ENCODE results near the gene MEIOSIN.

MEIOSIN gene

DNA sequence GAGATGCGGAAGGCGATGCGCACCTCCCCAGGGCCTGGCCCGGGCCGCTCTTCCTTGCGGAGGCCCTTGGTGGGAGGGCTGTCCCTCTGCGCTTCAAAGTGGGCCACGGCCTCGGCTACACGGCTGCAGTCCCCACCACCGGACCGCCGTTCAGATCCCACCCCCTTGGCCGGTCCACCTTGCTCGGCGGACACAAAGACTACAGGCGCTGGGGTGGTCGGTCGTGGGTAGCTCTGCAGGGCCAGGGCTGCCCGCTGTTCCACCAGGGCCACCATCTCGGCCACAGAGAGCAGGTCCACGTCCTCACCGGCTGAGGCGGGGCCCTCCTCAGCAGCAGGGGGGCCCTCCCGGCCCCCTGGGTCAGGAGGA lies 20.6 kb upstream of the MEIOSIN start:
- DNase-seq (ENCODE audit: low spot score), result no peak
- Histone ChIP-seq H2BK12ac (ENCODE audit: low read length) (no peak overlapping the region), H2BK5ac (ENCODE audit: low read length) (peak overlapping the region; percentile 44), H3K36me3 (replicated peaks in 1 of 2; ENCODE audit: control insufficient read depth in 2 of 2, insufficient read depth in 2 of 2, low read length in 2 of 2) (peaks cover 15 to 45% of the 10 kb centered on the region in 2 donors), H2BK120ac (ENCODE audit: low read depth, low read length) (no peak overlapping the region), H3K4me1 (ENCODE audit: control insufficient read depth in 2 of 2, insufficient read depth in 1 of 2, low read depth in 1 of 2, low read length in 2 of 2) (peaks cover 3 to 9% of the 10 kb centered on the region in 2 donors), H2AFZ (ENCODE audit: low read length) (no peak overlapping the region), H3K4me2 (ENCODE audit: insufficient read depth, low read length, poor library complexity, severe bottlenecking) (no peak overlapping the region), H2AK5ac (ENCODE audit: low read depth, low read length) (no peak overlapping the region), H3K79me1 (ENCODE audit: low read depth, low read length) (peaks cover 20% of the 10 kb centered on the region), H3K9me3 (replicated peaks in 1 of 2; ENCODE audit: control insufficient read depth in 2 of 2, insufficient read depth in 1 of 2, low read depth in 1 of 2, low read length in 2 of 2) (peaks cover 0 to 2% of the 10 kb centered on the region in 2 donors), H4K8ac (ENCODE audit: low read depth, low read length) (no peak overlapping the region), H4K91ac (ENCODE audit: low read depth, low read length, poor library complexity) (no peak overlapping the region), H3K18ac (ENCODE audit: low read length) (no peak overlapping the region), H3K27me3 (ENCODE audit: control insufficient read depth in 3 of 3, insufficient read depth in 3 of 3, low read depth in 1 of 3, low read length in 3 of 3) (no peaks in the 10 kb centered on the region), H3K27ac (replicated peaks; ENCODE audit: low read length) (no peak overlapping the region), H3K9ac (ENCODE audit: low read depth, low read length, poor library complexity) (no peak overlapping the region), H3K23ac (ENCODE audit: low read depth, low read length, poor library complexity) (no peak overlapping the region), H2BK15ac (ENCODE audit: low read length) (no peak overlapping the region), H3K14ac (ENCODE audit: low read length) (no peak overlapping the region), H3K4me3 (ENCODE audit: low read length in 2 of 2) (no peak overlapping the region), H3K4ac (ENCODE audit: low read length) (peak overlapping the region; percentile 23)
- no CpG with 5 or more reads among the region's 25 CpGs for WGBS, 2 donors (ENCODE audit: extremely low coverage in 2 of 2, insufficient read length in 2 of 2, insufficient replicate concordance in 1 of 2)

DNA sequence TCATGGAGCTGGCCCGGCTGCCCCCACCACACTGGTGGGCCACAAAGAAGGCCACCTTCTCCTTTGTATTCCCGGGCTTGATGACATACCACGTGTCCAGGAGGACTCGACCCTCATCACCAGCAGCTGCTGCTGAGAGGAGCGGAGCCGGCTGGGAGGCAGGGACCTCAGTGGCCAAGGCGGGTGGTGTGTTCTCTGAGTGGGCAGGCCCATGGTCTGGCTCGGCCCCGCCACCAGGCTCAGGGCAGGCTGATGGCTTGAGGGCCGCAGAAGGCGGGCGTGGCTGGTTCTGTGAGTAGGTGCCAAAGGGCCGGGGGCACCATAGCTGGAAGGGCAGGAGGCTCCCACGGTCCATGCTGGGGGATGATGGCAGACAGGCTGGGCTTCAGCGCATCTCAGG lies 20.1 kb upstream of the MEIOSIN start:
- H3K4ac ChIP-seq (ENCODE audit: low read length), result no peak overlapping the region
- H4K91ac ChIP-seq (ENCODE audit: low read depth, low read length, poor library complexity), result no peak overlapping the region
- no peak overlapping the region for H2BK120ac ChIP-seq (ENCODE audit: low read depth, low read length)
- DNase-seq (ENCODE audit: low spot score), result no peak
- peaks cover 7 to 13% of the 10 kb centered on the region in 2 donors for H3K4me1 ChIP-seq (ENCODE audit: control insufficient read depth in 2 of 2, insufficient read depth in 1 of 2, low read depth in 1 of 2, low read length in 2 of 2)
- H3K27ac ChIP-seq (replicated peaks; ENCODE audit: low read length), result no peak overlapping the region
- H2AFZ ChIP-seq (ENCODE audit: low read length), result no peak overlapping the region
- no peak overlapping the region for H3K14ac ChIP-seq (ENCODE audit: low read length)
- H3K18ac ChIP-seq (ENCODE audit: low read length), result no peak overlapping the region
- H3K9ac ChIP-seq (ENCODE audit: low read depth, low read length, poor library complexity), result no peak overlapping the region
- no peak overlapping the region for H3K4me2 ChIP-seq (ENCODE audit: insufficient read depth, low read length, poor library complexity, severe bottlenecking)
- no peak overlapping the region for H4K8ac ChIP-seq (ENCODE audit: low read depth, low read length)
- no peak overlapping the region for H2BK15ac ChIP-seq (ENCODE audit: low read length)
- no peak overlapping the region for H2AK5ac ChIP-seq (ENCODE audit: low read depth, low read length)
- no peak overlapping the region for H3K23ac ChIP-seq (ENCODE audit: low read depth, low read length, poor library complexity)
- WGBS, 2 donors (ENCODE audit: extremely low coverage in 2 of 2, insufficient read length in 2 of 2, insufficient replicate concordance in 1 of 2), result no CpG with 5 or more reads among the region's 15 CpGs
- peak overlapping the region; percentile 44 for H2BK5ac ChIP-seq (ENCODE audit: low read length)
- H3K4me3 ChIP-seq (ENCODE audit: low read length in 2 of 2), result no peak overlapping the region
- no peak overlapping the region for H2BK12ac ChIP-seq (ENCODE audit: low read length)
- peaks cover 15 to 44% of the 10 kb centered on the region in 2 donors for H3K36me3 ChIP-seq (replicated peaks in 1 of 2; ENCODE audit: control insufficient read depth in 2 of 2, insufficient read depth in 2 of 2, low read length in 2 of 2)
- H3K79me1 ChIP-seq (ENCODE audit: low read depth, low read length), result peaks cover 20% of the 10 kb centered on the region
- no peaks in the 10 kb centered on the region for H3K27me3 ChIP-seq (ENCODE audit: control insufficient read depth in 3 of 3, insufficient read depth in 3 of 3, low read depth in 1 of 3, low read length in 3 of 3)
- peaks cover 0 to 2% of the 10 kb centered on the region in 2 donors for H3K9me3 ChIP-seq (replicated peaks in 1 of 2; ENCODE audit: control insufficient read depth in 2 of 2, insufficient read depth in 1 of 2, low read depth in 1 of 2, low read length in 2 of 2)

DNA sequence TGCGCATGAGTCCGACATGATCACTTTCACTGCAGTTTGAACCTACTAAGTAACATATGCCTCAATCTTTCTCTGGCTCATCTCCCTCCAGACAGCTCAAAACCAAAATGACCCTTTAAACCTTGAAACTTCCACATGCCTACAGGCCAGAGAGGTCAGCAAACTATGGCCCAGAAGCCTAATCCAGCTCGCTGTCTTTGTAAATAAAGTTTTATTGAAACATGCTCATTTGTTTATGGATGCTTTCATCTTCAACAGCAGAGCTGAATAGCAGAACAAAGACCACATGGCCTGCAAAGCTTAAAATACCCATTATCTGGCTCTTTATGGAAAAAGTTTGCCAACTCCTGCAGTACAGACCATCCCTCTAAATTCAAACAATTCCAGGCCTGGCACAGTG lies 18.1 kb upstream of the MEIOSIN start:
- Histone ChIP-seq H2BK5ac (ENCODE audit: low read length) (no peak overlapping the region), H4K91ac (ENCODE audit: low read depth, low read length, poor library complexity) (no peak overlapping the region), H3K9ac (ENCODE audit: low read depth, low read length, poor library complexity) (no peak overlapping the region), H3K23ac (ENCODE audit: low read depth, low read length, poor library complexity) (no peak overlapping the region), H3K36me3 (replicated peaks in 1 of 2; ENCODE audit: control insufficient read depth in 2 of 2, insufficient read depth in 2 of 2, low read length in 2 of 2) (peaks cover 11 to 45% of the 10 kb centered on the region in 2 donors), H3K4me3 (ENCODE audit: low read length in 2 of 2) (no peak overlapping the region), H4K8ac (ENCODE audit: low read depth, low read length) (no peak overlapping the region), H3K18ac (ENCODE audit: low read length) (no peak overlapping the region), H3K9me3 (replicated peaks in 1 of 2; ENCODE audit: control insufficient read depth in 2 of 2, insufficient read depth in 1 of 2, low read depth in 1 of 2, low read length in 2 of 2) (peaks cover 0 to 2% of the 10 kb centered on the region in 2 donors), H2BK15ac (ENCODE audit: low read length) (no peak overlapping the region), H3K4me1 (ENCODE audit: control insufficient read depth in 2 of 2, insufficient read depth in 1 of 2, low read depth in 1 of 2, low read length in 2 of 2) (peaks cover 10 to 16% of the 10 kb centered on the region in 2 donors), H3K27ac (replicated peaks; ENCODE audit: low read length) (no peak overlapping the region), H2AFZ (ENCODE audit: low read length) (no peak overlapping the region), H3K79me1 (ENCODE audit: low read depth, low read length) (peaks cover 21% of the 10 kb centered on the region), H3K27me3 (ENCODE audit: control insufficient read depth in 3 of 3, insufficient read depth in 3 of 3, low read depth in 1 of 3, low read length in 3 of 3) (no peaks in the 10 kb centered on the region), H3K14ac (ENCODE audit: low read length) (no peak overlapping the region), H2BK120ac (ENCODE audit: low read depth, low read length) (no peak overlapping the region), H2AK5ac (ENCODE audit: low read depth, low read length) (no peak overlapping the region), H2BK12ac (ENCODE audit: low read length) (no peak overlapping the region), H3K4me2 (ENCODE audit: insufficient read depth, low read length, poor library complexity, severe bottlenecking) (no peak overlapping the region), H3K4ac (ENCODE audit: low read length) (no peak overlapping the region)
- no peak for DNase-seq (ENCODE audit: low spot score)
- no CpG with 5 or more reads among the region's 3 CpGs for WGBS, 2 donors (ENCODE audit: extremely low coverage in 2 of 2, insufficient read length in 2 of 2, insufficient replicate concordance in 1 of 2)

DNA sequence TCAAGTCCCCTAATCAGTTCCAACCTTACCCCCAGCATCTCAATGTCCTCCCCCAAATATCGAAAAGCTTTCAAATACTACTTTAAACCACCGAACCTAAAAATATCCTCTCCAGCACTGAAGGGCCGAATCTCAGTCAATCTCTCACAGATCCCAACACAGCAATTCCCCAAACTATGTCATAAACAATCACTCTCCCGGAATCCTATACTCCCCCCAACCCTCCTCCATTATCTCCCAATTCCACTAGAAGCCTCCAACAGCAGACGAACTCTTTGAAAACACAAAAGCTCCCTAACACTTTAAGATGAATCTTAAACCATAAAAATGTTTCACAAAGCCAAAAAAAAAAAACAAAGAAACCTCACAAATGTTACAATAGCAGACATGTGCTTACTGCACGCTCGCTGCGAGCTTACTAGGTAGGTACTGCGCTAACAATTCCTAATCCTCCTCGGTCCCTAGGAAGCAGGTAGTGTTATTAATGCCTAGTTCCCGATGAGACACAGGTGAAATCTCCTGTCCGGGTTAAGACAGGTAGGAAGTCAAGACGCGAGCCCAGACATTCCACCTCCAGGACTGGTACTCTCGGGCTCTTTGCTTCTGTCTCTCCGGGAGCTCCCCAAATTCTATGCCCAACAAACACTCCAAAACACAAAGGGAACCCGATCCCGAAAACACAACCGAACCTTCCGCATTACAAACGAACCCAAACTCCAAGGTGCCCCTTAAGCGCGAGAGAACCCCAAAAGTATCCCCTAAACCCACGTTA lies 16.7 kb upstream of the MEIOSIN start:
- H2BK15ac ChIP-seq (ENCODE audit: low read length), result peak overlapping the region; percentile 87
- H3K36me3 ChIP-seq (replicated peaks in 1 of 2; ENCODE audit: control insufficient read depth in 2 of 2, insufficient read depth in 2 of 2, low read length in 2 of 2), result peaks cover 14 to 40% of the 10 kb centered on the region in 2 donors
- peak overlapping the region; percentile 19 for H2AK5ac ChIP-seq (ENCODE audit: low read depth, low read length)
- peak overlapping the region; percentile 83 for H3K4me2 ChIP-seq (ENCODE audit: insufficient read depth, low read length, poor library complexity, severe bottlenecking)
- no peak overlapping the region for H3K27ac ChIP-seq (replicated peaks; ENCODE audit: low read length)
- DNase-seq (ENCODE audit: low spot score), result no peak
- no peak overlapping the region for H4K8ac ChIP-seq (ENCODE audit: low read depth, low read length)
- no peak overlapping the region for H3K14ac ChIP-seq (ENCODE audit: low read length)
- no peak overlapping the region for H3K4ac ChIP-seq (ENCODE audit: low read length)
- H2AFZ ChIP-seq (ENCODE audit: low read length), result peak overlapping the region; percentile 41
- H3K4me3 ChIP-seq (ENCODE audit: low read length in 2 of 2), result peak overlapping the region; percentile 68 to 85
- H4K91ac ChIP-seq (ENCODE audit: low read depth, low read length, poor library complexity), result no peak overlapping the region
- WGBS, 2 donors (ENCODE audit: extremely low coverage in 2 of 2, insufficient read length in 2 of 2, insufficient replicate concordance in 1 of 2), result no CpG with 5 or more reads among the region's 24 CpGs
- peak overlapping the region; percentile 94 for H3K18ac ChIP-seq (ENCODE audit: low read length)
- peaks cover 10 to 16% of the 10 kb centered on the region in 2 donors for H3K4me1 ChIP-seq (ENCODE audit: control insufficient read depth in 2 of 2, insufficient read depth in 1 of 2, low read depth in 1 of 2, low read length in 2 of 2)
- peaks cover 0 to 2% of the 10 kb centered on the region in 2 donors for H3K9me3 ChIP-seq (replicated peaks in 1 of 2; ENCODE audit: control insufficient read depth in 2 of 2, insufficient read depth in 1 of 2, low read depth in 1 of 2, low read length in 2 of 2)
- H2BK5ac ChIP-seq (ENCODE audit: low read length), result peak overlapping the region; percentile 31
- H3K23ac ChIP-seq (ENCODE audit: low read depth, low read length, poor library complexity), result no peak overlapping the region
- peak overlapping the region; percentile 24 for H2BK12ac ChIP-seq (ENCODE audit: low read length)
- H3K9ac ChIP-seq (ENCODE audit: low read depth, low read length, poor library complexity), result peak overlapping the region; percentile 92
- no peak overlapping the region for H2BK120ac ChIP-seq (ENCODE audit: low read depth, low read length)
- H3K27me3 ChIP-seq (ENCODE audit: control insufficient read depth in 3 of 3, insufficient read depth in 3 of 3, low read depth in 1 of 3, low read length in 3 of 3), result no peaks in the 10 kb centered on the region
- H3K79me1 ChIP-seq (ENCODE audit: low read depth, low read length), result peaks cover 21% of the 10 kb centered on the region
